HepG2 (cell line): Measurements from ENCODE around the gene MORN5. TPM values are rescaled to one million over a fixed set of nuclear protein-coding genes. Genes with fewer than 3 reads are reported as not detected.

Experiments used
- ATAC-seq: fragments of 200-7000 bp; cut with Tn5 transposase; 3 replicates; pipeline ENCODE4 v1.9.1; 2020; ENCODE audit warnings: mild to moderate bottlenecking, moderate library complexity
- BruUV-seq: library from RNA; stranded (reverse); fragments of 400-500 nt; replicated peaks from 2 replicates; lab custom pipeline; 2021; lab: Mats Ljungman, UMichigan
- CTCF ChIA-PET: fragments of 300-600 bp; formaldehyde crosslinking; extraction: SDS; loops from one replicate; lab custom pipeline; 2021; ENCODE audit warnings: low total read pairs, inconsistent platforms, low intra/inter-chr PET ratio; lab: Yijun Ruan, JAX
- POLR2A ChIA-PET: fragments of 350-600 bp; sonication (Branson Sonifier 250); formaldehyde crosslinking; loops from one replicate; lab custom pipeline; 2020; ENCODE audit warnings: antibody characterized with exemption, inconsistent platforms; lab: Yijun Ruan, JAX
- DNase-seq: peaks from one replicate; pipeline ENCODE4 v3.0.0-alpha.2; 2015; ENCODE audit warnings: low spot score
- FAIRE-seq: peaks from 3 replicates; lab custom pipeline; 2011; peaks lifted over from hg19 to GRCh38; lab: Jason Lieb, UNC
- H2AFZ ChIP-seq: one replicate; pipeline ENCODE4 v1.6.1; 2011; ENCODE audit warnings: low read length, inconsistent platforms
- H3K27ac ChIP-seq: fragments of 300-600 bp; 3 replicates; pipeline ENCODE4 v1.8.0; 2011; ENCODE audit warnings: mixed run types, mild to moderate bottlenecking, mixed read lengths, low read length, inconsistent platforms; ENCODE audit not compliant: insufficient read depth; ENCODE audit errors: extremely low read length
- H3K27me3 ChIP-seq, 2 experiments: fragments of 200-600 bp in 1 of 2; 2 replicates in 1 of 2; 3 replicates in 1 of 2; pipeline versions ENCODE4 v1.6.0 to v1.8.0; 2011; ENCODE audit warnings: low read length in 2 of 2, mild to moderate bottlenecking in 2 of 2, moderate library complexity in 2 of 2, inconsistent platforms in 1 of 2; ENCODE audit not compliant: insufficient read depth in 2 of 2, control insufficient read depth in 1 of 2
- H3K36me3 ChIP-seq, 2 experiments: fragments of 200-600 bp in 1 of 2; replicated peaks in 1 of 2; 2 replicates in 1 of 2; 3 replicates in 1 of 2; pipeline versions ENCODE4 v1.5.1 to v1.8.0; 2011; ENCODE audit warnings: low read length in 2 of 2, inconsistent platforms in 1 of 2; ENCODE audit not compliant: insufficient read depth in 2 of 2, control insufficient read depth in 1 of 2
- H3K4me1 ChIP-seq: 2 replicates; pipeline ENCODE4 v1.5.1; 2012; ENCODE audit warnings: low read length, inconsistent platforms; ENCODE audit not compliant: insufficient read depth
- H3K4me2 ChIP-seq: 2 replicates; pipeline ENCODE4 v1.6.0; 2011; ENCODE audit warnings: low read depth, low read length, inconsistent platforms
- H3K4me3 ChIP-seq, 3 experiments: fragments of 200-600 bp in 1 of 3; sonication (generic), shearing (Covaris generic) in 1 of 3; replicated peaks in 1 of 3; 2 replicates each; pipeline ENCODE4 v1.5.1; 2011 to 2016; ENCODE audit warnings: low read length in 3 of 3, inconsistent platforms in 2 of 3, low read depth in 2 of 3, mild to moderate bottlenecking in 2 of 3, control low read depth in 1 of 3, mixed read lengths in 1 of 3; ENCODE audit not compliant: insufficient read depth in 1 of 3
- H3K79me2 ChIP-seq: one replicate; pipeline ENCODE4 v1.6.1; 2011; ENCODE audit warnings: low read length, inconsistent platforms; ENCODE audit not compliant: insufficient read depth
- H3K9ac ChIP-seq: 2 replicates; pipeline ENCODE4 v1.6.0; 2011; ENCODE audit warnings: mild to moderate bottlenecking, low read depth, low read length, inconsistent platforms; ENCODE audit not compliant: insufficient read depth
- H3K9me3 ChIP-seq: 2 replicates; pipeline ENCODE4 v1.5.1; 2012; ENCODE audit warnings: mild to moderate bottlenecking, low read length
- H4K20me1 ChIP-seq: 2 replicates; pipeline ENCODE4 v1.6.0; 2011; ENCODE audit warnings: inconsistent platforms, mild to moderate bottlenecking, low read length, moderate library complexity; ENCODE audit not compliant: insufficient read depth
- BRD4 ChIP-seq: sonication (generic); formaldehyde crosslinking; IDR thresholded peaks from 2 replicates; pipeline ENCODE4 v1.4.0; 2020; ENCODE audit warnings: missing genetic modification reagents
- CHCHD3 ChIP-seq: sonication (generic); formaldehyde crosslinking; IDR thresholded peaks from 2 replicates; pipeline ENCODE4 v1.8.0; 2022; ENCODE audit warnings: mild to moderate bottlenecking, missing genetic modification reagents, moderate library complexity
- GATAD1 ChIP-seq: IDR thresholded peaks from 2 replicates; pipeline ENCODE4 v1.6.1; 2016; ENCODE audit warnings: missing genetic modification reagents, missing compliant biosample characterization
- TP53 ChIP-seq: sonication (generic); formaldehyde crosslinking; conservative IDR thresholded peaks from 2 replicates; pipeline ENCODE4 v1.4.0; 2020; ENCODE audit warnings: missing genetic modification reagents
- ZIK1 ChIP-seq: sonication (generic); formaldehyde crosslinking; IDR thresholded peaks from 2 replicates; pipeline ENCODE4 v1.5.0; 2020; ENCODE audit warnings: mild to moderate bottlenecking, low read depth, missing genetic modification reagents, borderline replicate concordance
- ZNF3 ChIP-seq: IDR thresholded peaks from 2 replicates; pipeline ENCODE4 v1.7.0; 2017; ENCODE audit warnings: inconsistent platforms
- ZNF781 ChIP-seq: sonication (generic); formaldehyde crosslinking; IDR thresholded peaks from 2 replicates; pipeline ENCODE4 v1.5.1; 2020; ENCODE audit warnings: borderline replicate concordance, mild to moderate bottlenecking, missing genetic modification reagents; ENCODE audit errors: not compliant biosample characterization
- ZSCAN29 ChIP-seq: sonication (generic); formaldehyde crosslinking; conservative IDR thresholded peaks from 2 replicates; pipeline ENCODE4 v1.4.0; 2020; ENCODE audit warnings: mild to moderate bottlenecking, missing genetic modification reagents
- WGBS: methylation state at CpG from one replicate; pipeline ENCODE4 v1.1.6; 2017; ENCODE audit warnings: low lambda C conversion rate; 5-methylcytosine and 5-hydroxymethylcytosine counted together
- in situ Hi-C: cut with HindIII; loops from 2 replicates; pipeline ENCODE4 v1.10.0; 2017; ENCODE audit warnings: low pct_unique_long_range_greater_than_20kb; ENCODE audit not compliant: extremely low pct_ligation_motif_present
- intact Hi-C: fragments of 100-400 bp; cut with micrococcal nuclease; formaldehyde crosslinking; loops from one replicate; pipeline ENCODE4 v1.10.0; 2022; ENCODE audit not compliant: unreplicated experiment
- polyA plus RNA-seq, 8 experiments: library from polyadenylated mRNA; depleted of rRNA in 3 of 8; stranded (reverse) in 7 of 8; unstranded in 1 of 8; fragments of >200 nt; fragmentation: Illumina TruSeq in 4 of 8; extraction: Trizol in 4 of 8; gene quantifications; 2 replicates each; pipeline versions ENCODE4 v1.2.1 to v1.2.3, GENCODE V29; 2011 to 2016; ENCODE audit warnings: low read depth in 4 of 8, missing spikeins in 1 of 8, mixed read lengths in 1 of 8; ENCODE audit not compliant: insufficient read depth in 1 of 8
- total RNA-seq, 5 experiments: library from RNA; depleted of rRNA; stranded (reverse); fragments of >200 nt; fragmentation: Illumina TruSeq; extraction: Trizol; gene quantifications; 2 replicates each; pipeline ENCODE4 v1.2.3, GENCODE V29; 2016; ENCODE audit warnings: low read depth in 1 of 5
- TF ChIP-seq, protein P1 (sequence below): sonication (generic); formaldehyde crosslinking; IDR thresholded peaks from 2 replicates; pipeline ENCODE4 v1.4.0; 2020; ENCODE audit warnings: missing genetic modification reagents
- TF ChIP-seq, protein P2 (sequence below): IDR thresholded peaks from 2 replicates; pipeline ENCODE4 v1.6.1; 2016
- TF ChIP-seq, protein P3 (sequence below): sonication (generic); formaldehyde crosslinking; IDR thresholded peaks from 2 replicates; pipeline ENCODE4 v1.8.1; 2023; ENCODE audit warnings: mild to moderate bottlenecking, moderate library complexity, missing genetic modification reagents

The MORN5 gene
- total and polyA plus RNA-seq, 2 of the 13 experiments (the other 11 are each of a cell fraction or from before 2014, with no cell fraction given) = not detected

DNA sequence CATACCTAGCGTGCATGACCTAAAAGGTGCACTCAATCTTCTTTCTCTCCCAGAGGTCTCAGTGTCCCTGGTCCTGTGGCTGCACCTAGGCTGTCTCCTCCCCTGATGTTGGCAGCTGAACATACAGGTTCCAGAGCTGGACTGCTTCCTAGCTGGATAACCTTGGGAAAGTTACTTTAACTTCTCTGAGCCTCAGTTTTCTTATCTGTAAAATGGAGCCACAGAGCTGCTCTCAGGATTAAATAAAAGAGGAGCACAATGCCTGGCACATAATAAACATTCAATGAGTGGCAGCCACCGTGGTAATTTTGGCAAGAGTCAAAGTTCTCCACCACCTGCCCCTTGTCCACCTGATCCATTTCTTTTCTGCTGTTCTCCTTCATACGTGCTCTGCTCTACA lies 14.0 kb downstream of the MORN5 start (continued):
- TF ChIP-seq GATAD1 (CRISPR knock-in tag) = no peak
- no peak for TF ChIP-seq ZIK1 (CRISPR knock-in tag)
- TF ChIP-seq ZSCAN29 (CRISPR knock-in tag) = no peak

DNA sequence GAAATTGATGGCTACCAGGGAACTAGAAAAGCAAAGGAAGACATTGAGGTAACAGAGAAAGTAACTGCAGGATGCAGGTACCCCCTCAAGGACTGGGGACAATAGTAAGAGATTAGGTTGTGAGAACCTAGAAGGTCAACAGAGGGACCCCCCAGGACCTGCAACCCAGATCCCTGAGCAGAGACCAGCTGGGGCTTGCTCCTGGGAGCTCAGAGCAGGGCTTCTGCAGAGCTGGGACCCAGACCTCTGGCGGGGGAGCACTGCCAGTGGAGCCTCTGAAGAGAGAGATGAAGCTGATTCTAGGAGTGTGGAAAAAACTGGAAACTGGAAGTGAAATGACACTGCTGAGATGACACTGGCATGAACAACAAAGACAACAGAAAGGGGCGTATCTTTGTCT lies 17.2 kb downstream of the MORN5 start:
- no peaks in the 10 kb centered on the region for H4K20me1 ChIP-seq
- peaks cover 35% of the 10 kb centered on the region for H3K4me1 ChIP-seq
- ChIA-PET POLR2A (no interaction called here), CTCF (no interaction called here)
- WGBS = 79% methylated on average over 2 of the region's 2 CpGs
- peaks cover 0 to 8% of the 10 kb centered on the region in 2 experiments; a peak in 1 of 5 replicates for H3K27me3 ChIP-seq
- no peak overlapping the region for H3K27ac ChIP-seq
- no peak overlapping the region for H3K9ac ChIP-seq
- H3K4me2 ChIP-seq = no peak overlapping the region
- H3K36me3 ChIP-seq = no peaks in the 10 kb centered on the region
- no TSS peak for BruUV-seq
- H3K79me2 ChIP-seq = no peaks in the 10 kb centered on the region
- DNase-seq (no peak), FAIRE-seq (no peak)
- no peak overlapping the region for H3K4me3 ChIP-seq
- in situ Hi-C loops (no loop called here), intact Hi-C loops (no loop called here)
- no peak overlapping the region for H2AFZ ChIP-seq
- TF ChIP-seq ZNF781 (CRISPR knock-in tag) = no peak
- TF ChIP-seq, protein P1, sequence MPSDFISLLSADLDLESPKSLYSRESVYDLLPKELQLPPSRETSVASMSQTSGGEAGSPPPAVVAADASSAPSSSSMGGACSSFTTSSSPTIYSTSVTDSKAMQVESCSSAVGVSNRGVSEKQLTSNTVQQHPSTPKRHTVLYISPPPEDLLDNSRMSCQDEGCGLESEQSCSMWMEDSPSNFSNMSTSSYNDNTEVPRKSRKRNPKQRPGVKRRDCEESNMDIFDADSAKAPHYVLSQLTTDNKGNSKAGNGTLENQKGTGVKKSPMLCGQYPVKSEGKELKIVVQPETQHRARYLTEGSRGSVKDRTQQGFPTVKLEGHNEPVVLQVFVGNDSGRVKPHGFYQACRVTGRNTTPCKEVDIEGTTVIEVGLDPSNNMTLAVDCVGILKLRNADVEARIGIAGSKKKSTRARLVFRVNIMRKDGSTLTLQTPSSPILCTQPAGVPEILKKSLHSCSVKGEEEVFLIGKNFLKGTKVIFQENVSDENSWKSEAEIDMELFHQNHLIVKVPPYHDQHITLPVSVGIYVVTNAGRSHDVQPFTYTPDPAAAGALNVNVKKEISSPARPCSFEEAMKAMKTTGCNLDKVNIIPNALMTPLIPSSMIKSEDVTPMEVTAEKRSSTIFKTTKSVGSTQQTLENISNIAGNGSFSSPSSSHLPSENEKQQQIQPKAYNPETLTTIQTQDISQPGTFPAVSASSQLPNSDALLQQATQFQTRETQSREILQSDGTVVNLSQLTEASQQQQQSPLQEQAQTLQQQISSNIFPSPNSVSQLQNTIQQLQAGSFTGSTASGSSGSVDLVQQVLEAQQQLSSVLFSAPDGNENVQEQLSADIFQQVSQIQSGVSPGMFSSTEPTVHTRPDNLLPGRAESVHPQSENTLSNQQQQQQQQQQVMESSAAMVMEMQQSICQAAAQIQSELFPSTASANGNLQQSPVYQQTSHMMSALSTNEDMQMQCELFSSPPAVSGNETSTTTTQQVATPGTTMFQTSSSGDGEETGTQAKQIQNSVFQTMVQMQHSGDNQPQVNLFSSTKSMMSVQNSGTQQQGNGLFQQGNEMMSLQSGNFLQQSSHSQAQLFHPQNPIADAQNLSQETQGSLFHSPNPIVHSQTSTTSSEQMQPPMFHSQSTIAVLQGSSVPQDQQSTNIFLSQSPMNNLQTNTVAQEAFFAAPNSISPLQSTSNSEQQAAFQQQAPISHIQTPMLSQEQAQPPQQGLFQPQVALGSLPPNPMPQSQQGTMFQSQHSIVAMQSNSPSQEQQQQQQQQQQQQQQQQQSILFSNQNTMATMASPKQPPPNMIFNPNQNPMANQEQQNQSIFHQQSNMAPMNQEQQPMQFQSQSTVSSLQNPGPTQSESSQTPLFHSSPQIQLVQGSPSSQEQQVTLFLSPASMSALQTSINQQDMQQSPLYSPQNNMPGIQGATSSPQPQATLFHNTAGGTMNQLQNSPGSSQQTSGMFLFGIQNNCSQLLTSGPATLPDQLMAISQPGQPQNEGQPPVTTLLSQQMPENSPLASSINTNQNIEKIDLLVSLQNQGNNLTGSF (CRISPR knock-in tag) = no peak
- no peak for TF ChIP-seq TP53
- TF ChIP-seq, protein P2, sequence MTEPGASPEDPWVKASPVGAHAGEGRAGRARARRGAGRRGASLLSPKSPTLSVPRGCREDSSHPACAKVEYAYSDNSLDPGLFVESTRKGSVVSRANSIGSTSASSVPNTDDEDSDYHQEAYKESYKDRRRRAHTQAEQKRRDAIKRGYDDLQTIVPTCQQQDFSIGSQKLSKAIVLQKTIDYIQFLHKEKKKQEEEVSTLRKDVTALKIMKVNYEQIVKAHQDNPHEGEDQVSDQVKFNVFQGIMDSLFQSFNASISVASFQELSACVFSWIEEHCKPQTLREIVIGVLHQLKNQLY (CRISPR knock-in tag) = no peak
- no peak for TF ChIP-seq CHCHD3 (CRISPR knock-in tag)
- TF ChIP-seq BRD4 (CRISPR knock-in tag) = no peak
- TF ChIP-seq, protein P3, sequence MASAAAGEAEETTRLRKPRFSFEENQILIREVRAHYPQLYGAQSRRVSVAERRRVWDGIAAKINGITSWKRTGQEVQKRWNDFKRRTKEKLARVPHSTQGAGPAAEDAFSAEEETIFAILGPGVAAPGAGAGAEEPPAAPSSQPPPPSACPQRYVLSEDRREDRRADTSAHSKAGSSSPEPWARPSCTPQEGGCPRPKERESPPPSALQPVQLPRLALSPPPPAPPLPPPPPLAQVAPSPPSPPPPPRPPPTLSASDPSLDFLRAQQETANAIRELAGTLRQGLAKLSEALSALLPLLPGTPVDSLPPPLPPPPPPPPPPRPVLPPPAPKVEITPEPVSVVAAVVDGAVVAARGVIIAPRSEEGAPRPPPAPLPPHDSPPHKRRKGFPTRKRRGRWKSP (CRISPR knock-in tag) = no peak
- no peak for TF ChIP-seq ZNF3 (CRISPR knock-in tag)
- TF ChIP-seq, all 625 proteins: peak for 0
- H3K9me3 ChIP-seq = no peaks in the 10 kb centered on the region
- no peak for ATAC-seq
